ENCODE data around the gene ASPRV1. TPM values are rescaled to one million over a fixed set of nuclear protein-coding genes. Genes with fewer than 3 reads are reported as not detected.

ASPRV1 gene
- total RNA-seq, 1 donor from 2014 or later: 1.7 TPM

GRCh38 chr2:69986691-69987090 is 25.3 kb upstream of the ASPRV1 start:
- no peak overlapping the region for H3K4me3 Mint-ChIP-seq
- no peaks in the 10 kb centered on the region for H3K4me1 Mint-ChIP-seq
- H3K27ac Mint-ChIP-seq (ENCODE audit: unreplicated experiment): no peak overlapping the region
- no peaks in the 10 kb centered on the region for H3K27me3 Mint-ChIP-seq (ENCODE audit: low read depth)
- H3K36me3 Mint-ChIP-seq (ENCODE audit: low read depth): no peaks in the 10 kb centered on the region
- no peak for DNase-seq (ENCODE audit: low read depth, low spot score)
- no peak for TF ChIP-seq CTCF (conservative IDR thresholded peaks at IDR 0.05)
- peaks cover 2% of the 10 kb centered on the region for H3K9me3 Mint-ChIP-seq

GRCh38 chr2:69985688-69986087 is 24.3 kb upstream of the ASPRV1 start:
- H3K9me3 Mint-ChIP-seq: peaks cover 2% of the 10 kb centered on the region
- no peaks in the 10 kb centered on the region for H3K4me1 Mint-ChIP-seq
- H3K27ac Mint-ChIP-seq (ENCODE audit: unreplicated experiment): no peak overlapping the region
- DNase-seq (ENCODE audit: low read depth, low spot score): no peak
- no peak for TF ChIP-seq CTCF (conservative IDR thresholded peaks at IDR 0.05)
- no peaks in the 10 kb centered on the region for H3K36me3 Mint-ChIP-seq (ENCODE audit: low read depth)
- H3K4me3 Mint-ChIP-seq: no peak overlapping the region
- no peaks in the 10 kb centered on the region for H3K27me3 Mint-ChIP-seq (ENCODE audit: low read depth)

- Mint-ChIP-seq H3K27ac (ENCODE audit: unreplicated experiment) (peak overlapping the region; percentile 95), H3K4me3 (no peak overlapping the region), H3K36me3 (ENCODE audit: low read depth) (no peaks in the 10 kb centered on the region), H3K9me3 (peaks cover 2% of the 10 kb centered on the region), H3K4me1 (no peaks in the 10 kb centered on the region), H3K27me3 (ENCODE audit: low read depth) (no peaks in the 10 kb centered on the region)
- DNase-seq (ENCODE audit: low read depth, low spot score): no peak
- TF ChIP-seq CTCF (conservative IDR thresholded peaks at IDR 0.05): no peak
Observed at GRCh38 chr2:69985216-69985615, 23.8 kb upstream of the ASPRV1 start.

- TF ChIP-seq CTCF (conservative IDR thresholded peaks at IDR 0.05): no peak
- peak overlapping the region; percentile 75 for H3K27ac Mint-ChIP-seq (ENCODE audit: unreplicated experiment)
- no peaks in the 10 kb centered on the region for H3K36me3 Mint-ChIP-seq (ENCODE audit: low read depth)
- H3K9me3 Mint-ChIP-seq: peaks cover 2% of the 10 kb centered on the region
- H3K27me3 Mint-ChIP-seq (ENCODE audit: low read depth): no peaks in the 10 kb centered on the region
- no peak overlapping the region for H3K4me3 Mint-ChIP-seq
- no peaks in the 10 kb centered on the region for H3K4me1 Mint-ChIP-seq
- no peak for DNase-seq (ENCODE audit: low read depth, low spot score)
Observed at GRCh38 chr2:69983392-69983966, 22.0 kb upstream of the ASPRV1 start.

- no peaks in the 10 kb centered on the region for H3K36me3 Mint-ChIP-seq (ENCODE audit: low read depth)
- H3K27ac Mint-ChIP-seq (ENCODE audit: unreplicated experiment): no peak overlapping the region
- H3K9me3 Mint-ChIP-seq: peaks cover 1% of the 10 kb centered on the region
- no peaks in the 10 kb centered on the region for H3K4me1 Mint-ChIP-seq
- H3K4me3 Mint-ChIP-seq: no peak overlapping the region
- DNase-seq (ENCODE audit: low read depth, low spot score): no peak
- no peak for TF ChIP-seq CTCF (conservative IDR thresholded peaks at IDR 0.05)
- no peaks in the 10 kb centered on the region for H3K27me3 Mint-ChIP-seq (ENCODE audit: low read depth)
Observed at GRCh38 chr2:69979902-69980807, 18.7 kb upstream of the ASPRV1 start.

All from neural crest cell (in vitro differentiated cells).